GM12878 (cell line): ENCODE data around the gene CRYBB1. TPM values are rescaled to one million over a fixed set of nuclear protein-coding genes. Genes with fewer than 3 reads are reported as not detected.

Source experiments
- ATAC-seq: fragments of 200-7000 bp; cut with Tn5 transposase; 3 replicates; pipeline ENCODE4 v1.9.1; 2020; ENCODE audit warnings: mild to moderate bottlenecking, moderate library complexity
- BruUV-seq: library from RNA; stranded (reverse); fragments of 400-500 nt; replicated peaks from 2 replicates; lab custom pipeline; 2021; lab: Mats Ljungman, UMichigan
- CTCF ChIA-PET: fragments of 300-600 bp; sonication (Branson Sonifier 250); formaldehyde crosslinking; extraction: SDS; loops from one replicate; lab custom pipeline; 2021; ENCODE audit warnings: inconsistent platforms; lab: Yijun Ruan, JAX
- POLR2A ChIA-PET: fragments of 350-600 bp; formaldehyde crosslinking; extraction: SDS; loops from one replicate; lab custom pipeline; 2021; ENCODE audit warnings: inconsistent platforms; lab: Charles Lee
- RAD21 ChIA-PET: fragments of 300-600 bp; sonication (Branson Sonifier 250); formaldehyde crosslinking; loops from one replicate; lab custom pipeline; 2023; ENCODE audit warnings: antibody characterized with exemption; ENCODE audit not compliant: unreplicated experiment; lab: Charles Lee
- SMC1A ChIA-PET: fragments of 300-600 bp; sonication (Branson Sonifier 250); formaldehyde crosslinking; loops from one replicate; lab custom pipeline; 2023; ENCODE audit not compliant: unreplicated experiment, uncharacterized antibody; lab: Charles Lee
- DNase-seq: peaks from one replicate; pipeline ENCODE4 v3.0.0-alpha.2; 2011; ENCODE audit warnings: low read depth, low spot score
- FAIRE-seq: peaks from 3 replicates; lab custom pipeline; 2011; peaks lifted over from hg19 to GRCh38; lab: Jason Lieb, UNC
- H2AFZ ChIP-seq: 2 replicates; pipeline ENCODE4 v1.6.0; 2011; ENCODE audit warnings: low read depth, low read length, control low read depth; ENCODE audit not compliant: control insufficient read depth
- H3K27ac ChIP-seq: 2 replicates; pipeline ENCODE4 v1.5.1; 2011; ENCODE audit warnings: control low read depth; ENCODE audit not compliant: control insufficient read depth, insufficient read depth
- H3K27me3 ChIP-seq, 2 experiments: replicated peaks in 1 of 2; 2 replicates each; pipeline versions ENCODE4 v1.6.0 to v1.6.1; 2011; ENCODE audit warnings: low read length in 1 of 2; ENCODE audit not compliant: control insufficient read depth in 2 of 2, insufficient read depth in 2 of 2
- H3K36me3 ChIP-seq, 2 experiments: 2 replicates each; pipeline ENCODE4 v1.5.1; 2011; ENCODE audit warnings: low read length in 1 of 2; ENCODE audit not compliant: control insufficient read depth in 2 of 2, insufficient read depth in 2 of 2
- H3K4me1 ChIP-seq: 2 replicates; pipeline ENCODE4 v1.6.1; 2011; ENCODE audit warnings: mild to moderate bottlenecking, low read length, moderate library complexity, mixed read lengths; ENCODE audit not compliant: control insufficient read depth, insufficient read depth
- H3K4me2 ChIP-seq: 2 replicates; pipeline ENCODE4 v1.6.0; 2011; ENCODE audit warnings: control low read depth; ENCODE audit not compliant: control insufficient read depth, insufficient read depth
- H3K4me3 ChIP-seq: fragments of 200-600 bp; sonication (generic); 2 replicates; pipeline ENCODE4 v1.5.1; 2016
- H3K79me2 ChIP-seq: 2 replicates; pipeline ENCODE4 v1.6.0; 2011; ENCODE audit warnings: low read length; ENCODE audit not compliant: control insufficient read depth, insufficient read depth
- H3K9ac ChIP-seq: 2 replicates; pipeline ENCODE4 v1.8.0; 2011; ENCODE audit warnings: low read length, control low read depth, mixed read lengths; ENCODE audit not compliant: control insufficient read depth, insufficient read depth
- H3K9me3 ChIP-seq: replicated peaks from 3 replicates; pipeline ENCODE4 v1.5.1; 2011; ENCODE audit warnings: mild to moderate bottlenecking, low read length; ENCODE audit not compliant: control insufficient read depth, insufficient read depth
- H4K20me1 ChIP-seq: 2 replicates; pipeline ENCODE4 v1.6.0; 2011; ENCODE audit not compliant: control insufficient read depth, insufficient read depth
- CHD1 ChIP-seq: IDR thresholded peaks from 2 replicates; pipeline ENCODE4 v1.6.1; 2012; ENCODE audit warnings: low read depth, low read length, improper control_type of control experiment
- NR2C2 ChIP-seq: IDR thresholded peaks from 2 replicates; pipeline ENCODE4 v1.6.1; 2011; ENCODE audit warnings: borderline replicate concordance, low read depth; ENCODE audit not compliant: control insufficient read depth, insufficient read length
- PAX8 ChIP-seq: fragments of 450-650 bp; IDR thresholded peaks from 2 replicates; pipeline ENCODE4 v1.6.1; 2017; ENCODE audit warnings: mild to moderate bottlenecking, moderate library complexity
- ZNF217 ChIP-seq: fragments of 450-650 bp; IDR thresholded peaks from 2 replicates; pipeline ENCODE4 v1.6.1; 2017; ENCODE audit warnings: antibody characterized with exemption, mild to moderate bottlenecking
- WGBS: methylation state at CpG from one replicate; pipeline ENCODE4 v1.1.6; 2016; ENCODE audit warnings: low lambda C conversion rate; ENCODE audit not compliant: insufficient replicate concordance, insufficient coverage; ENCODE audit errors: missing lambda C conversion rate; 5-methylcytosine and 5-hydroxymethylcytosine counted together
- in situ Hi-C: fragments of 300-500 bp; cut with MboI; formaldehyde crosslinking; loops from 9 replicates; pipeline ENCODE4 v1.14.3; 2018; ENCODE audit warnings: mixed read lengths
- intact Hi-C: fragments of 100-400 bp; cut with micrococcal nuclease; formaldehyde crosslinking; loops from one replicate; pipeline ENCODE4 v1.14.2; 2022; ENCODE audit not compliant: unreplicated experiment
- polyA plus RNA-seq, 11 experiments: library from polyadenylated mRNA; depleted of rRNA in 4 of 11; unstranded in 6 of 11; stranded (reverse) in 5 of 11; fragments of >200 nt; fragmentation: Nextera tagmentation in 4 of 11; fragmentation: Illumina TruSeq in 1 of 11; extraction: Ambion mirVana in 4 of 11; extraction: Trizol in 1 of 11; gene quantifications; 1 replicate in 1 of 11; 2 replicates in 10 of 11; pipeline versions ENCODE4 v1.2.1 to v1.2.3, GENCODE V29; 2011 to 2016; ENCODE audit warnings: inconsistent platforms in 2 of 11, missing spikeins in 2 of 11, low read depth in 1 of 11
- total RNA-seq, 4 experiments: library from RNA; depleted of rRNA in 3 of 4; stranded (reverse); fragments of >200 nt in 3 of 4; fragmentation: Illumina TruSeq in 1 of 4; extraction: Trizol in 1 of 4; gene quantifications; 2 replicates each; pipeline versions ENCODE4 v1.2.1 to v1.2.3, GENCODE V29; 2013 to 2021
- TF ChIP-seq, protein P1 (sequence below): fragments of 450-650 bp; IDR thresholded peaks from 2 replicates; pipeline ENCODE4 v1.6.1; 2016; ENCODE audit warnings: mild to moderate bottlenecking, moderate library complexity, borderline replicate concordance
- TF ChIP-seq, protein P2 (sequence below): IDR thresholded peaks from 2 replicates; pipeline ENCODE4 v1.6.1; 2011; ENCODE audit warnings: borderline replicate concordance, low read depth, mild to moderate bottlenecking, moderate library complexity, mixed read lengths, low read length; ENCODE audit not compliant: insufficient read depth; ENCODE audit errors: extremely low read length
- TF ChIP-seq, protein P3 (sequence below): fragments of 150-350 bp; IDR thresholded peaks from 2 replicates; pipeline ENCODE4 v1.6.1; 2014; ENCODE audit warnings: mild to moderate bottlenecking, low read depth, low read length

The CRYBB1 gene
- total and polyA plus RNA-seq, 10 of the 15 experiments (the other 5 are each of a cell fraction or from before 2014, with no cell fraction given), result 0.09 to 0.64 (median 0.23) TPM; not detected in 5

DNA sequence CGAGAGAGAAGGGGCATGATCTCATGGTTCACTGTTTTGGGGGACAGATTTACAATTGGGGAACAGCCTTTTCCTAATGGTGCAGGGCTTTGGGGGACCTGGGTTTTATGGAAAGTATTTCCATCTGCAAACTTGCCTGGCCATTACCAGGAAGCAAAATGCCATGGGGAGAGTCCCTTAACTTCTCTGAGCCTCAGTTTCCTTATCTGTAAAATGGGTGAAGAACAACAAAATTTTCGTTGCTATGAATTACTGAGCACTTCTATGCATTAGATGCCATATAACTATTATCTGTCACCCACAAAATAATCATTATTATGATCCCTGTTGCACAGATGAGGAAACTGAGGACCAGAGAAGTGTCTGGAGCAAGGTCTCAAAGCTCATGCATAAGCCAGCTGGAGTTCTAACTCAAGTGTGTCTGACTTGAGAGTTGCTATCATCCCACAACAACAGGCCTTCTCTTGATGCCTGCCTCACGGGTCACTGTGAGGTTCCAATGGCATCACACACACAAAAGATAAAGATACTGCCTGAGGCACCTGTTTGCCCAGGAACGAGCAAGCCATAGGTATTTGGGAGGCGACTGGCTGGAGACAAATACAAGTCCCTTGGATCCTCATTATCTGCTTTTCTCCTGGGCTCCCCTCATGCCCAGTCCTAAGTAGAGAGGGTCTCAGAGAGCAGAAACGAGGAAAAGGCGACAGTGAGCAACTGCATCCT is 43.7 kb downstream of the CRYBB1 start:
- WGBS, result 86% methylated on average over 7 of the region's 7 CpGs
- Histone ChIP-seq H3K27me3 (no peaks in the 10 kb centered on the region), H3K9ac (no peak overlapping the region), H3K79me2 (peaks cover 11% of the 10 kb centered on the region), H3K27ac (no peak overlapping the region), H4K20me1 (0 out of 2 replicates have a peak, but pooled peaks cover 3% of the 10 kb centered on the region), H3K4me2 (no peak overlapping the region), H3K4me1 (peaks cover 6% of the 10 kb centered on the region), H3K4me3 (no peak overlapping the region), H3K9me3 (no peaks in the 10 kb centered on the region), H3K36me3 (peaks cover 0 to 3% of the 10 kb centered on the region in 2 experiments; a peak in 1 of 4 replicates), H2AFZ (no peak overlapping the region)
- intact Hi-C loops, result no loop called here
- CTCF ChIA-PET, result no interaction called here
- SMC1A ChIA-PET, result no interaction called here
- TF ChIP-seq NR2C2 (no peak), PAX8 (no peak), ZNF217 (no peak), CHD1 (no peak)
- TF ChIP-seq, protein P1, sequence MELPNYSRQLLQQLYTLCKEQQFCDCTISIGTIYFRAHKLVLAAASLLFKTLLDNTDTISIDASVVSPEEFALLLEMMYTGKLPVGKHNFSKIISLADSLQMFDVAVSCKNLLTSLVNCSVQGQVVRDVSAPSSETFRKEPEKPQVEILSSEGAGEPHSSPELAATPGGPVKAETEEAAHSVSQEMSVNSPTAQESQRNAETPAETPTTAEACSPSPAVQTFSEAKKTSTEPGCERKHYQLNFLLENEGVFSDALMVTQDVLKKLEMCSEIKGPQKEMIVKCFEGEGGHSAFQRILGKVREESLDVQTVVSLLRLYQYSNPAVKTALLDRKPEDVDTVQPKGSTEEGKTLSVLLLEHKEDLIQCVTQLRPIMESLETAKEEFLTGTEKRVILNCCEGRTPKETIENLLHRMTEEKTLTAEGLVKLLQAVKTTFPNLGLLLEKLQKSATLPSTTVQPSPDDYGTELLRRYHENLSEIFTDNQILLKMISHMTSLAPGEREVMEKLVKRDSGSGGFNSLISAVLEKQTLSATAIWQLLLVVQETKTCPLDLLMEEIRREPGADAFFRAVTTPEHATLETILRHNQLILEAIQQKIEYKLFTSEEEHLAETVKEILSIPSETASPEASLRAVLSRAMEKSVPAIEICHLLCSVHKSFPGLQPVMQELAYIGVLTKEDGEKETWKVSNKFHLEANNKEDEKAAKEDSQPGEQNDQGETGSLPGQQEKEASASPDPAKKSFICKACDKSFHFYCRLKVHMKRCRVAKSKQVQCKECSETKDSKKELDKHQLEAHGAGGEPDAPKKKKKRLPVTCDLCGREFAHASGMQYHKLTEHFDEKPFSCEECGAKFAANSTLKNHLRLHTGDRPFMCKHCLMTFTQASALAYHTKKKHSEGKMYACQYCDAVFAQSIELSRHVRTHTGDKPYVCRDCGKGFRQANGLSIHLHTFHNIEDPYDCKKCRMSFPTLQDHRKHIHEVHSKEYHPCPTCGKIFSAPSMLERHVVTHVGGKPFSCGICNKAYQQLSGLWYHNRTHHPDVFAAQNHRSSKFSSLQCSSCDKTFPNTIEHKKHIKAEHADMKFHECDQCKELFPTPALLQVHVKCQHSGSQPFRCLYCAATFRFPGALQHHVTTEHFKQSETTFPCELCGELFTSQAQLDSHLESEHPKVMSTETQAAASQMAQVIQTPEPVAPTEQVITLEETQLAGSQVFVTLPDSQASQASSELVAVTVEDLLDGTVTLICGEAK, result no peak
- TF ChIP-seq, protein P2, sequence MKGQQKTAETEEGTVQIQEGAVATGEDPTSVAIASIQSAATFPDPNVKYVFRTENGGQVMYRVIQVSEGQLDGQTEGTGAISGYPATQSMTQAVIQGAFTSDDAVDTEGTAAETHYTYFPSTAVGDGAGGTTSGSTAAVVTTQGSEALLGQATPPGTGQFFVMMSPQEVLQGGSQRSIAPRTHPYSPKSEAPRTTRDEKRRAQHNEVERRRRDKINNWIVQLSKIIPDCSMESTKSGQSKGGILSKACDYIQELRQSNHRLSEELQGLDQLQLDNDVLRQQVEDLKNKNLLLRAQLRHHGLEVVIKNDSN, result no peak
- TF ChIP-seq, protein P3, sequence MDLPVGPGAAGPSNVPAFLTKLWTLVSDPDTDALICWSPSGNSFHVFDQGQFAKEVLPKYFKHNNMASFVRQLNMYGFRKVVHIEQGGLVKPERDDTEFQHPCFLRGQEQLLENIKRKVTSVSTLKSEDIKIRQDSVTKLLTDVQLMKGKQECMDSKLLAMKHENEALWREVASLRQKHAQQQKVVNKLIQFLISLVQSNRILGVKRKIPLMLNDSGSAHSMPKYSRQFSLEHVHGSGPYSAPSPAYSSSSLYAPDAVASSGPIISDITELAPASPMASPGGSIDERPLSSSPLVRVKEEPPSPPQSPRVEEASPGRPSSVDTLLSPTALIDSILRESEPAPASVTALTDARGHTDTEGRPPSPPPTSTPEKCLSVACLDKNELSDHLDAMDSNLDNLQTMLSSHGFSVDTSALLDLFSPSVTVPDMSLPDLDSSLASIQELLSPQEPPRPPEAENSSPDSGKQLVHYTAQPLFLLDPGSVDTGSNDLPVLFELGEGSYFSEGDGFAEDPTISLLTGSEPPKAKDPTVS, result no peak
- POLR2A ChIA-PET, result no interaction called here
- ATAC-seq (no peak), DNase-seq (no peak), FAIRE-seq (no peak)
- RAD21 ChIA-PET, result interaction anchor here (0.7 kb wide), 1 partner anchor 91 kb away, joined by 3 read pairs; no protein-coding TSS in a partner anchor
- in situ Hi-C loops, result no loop called here
- no TSS peak for BruUV-seq
